ENCODE measurements around the gene GRXCR1.

GRCh38 chr4:42878863-42879262 lies 13.7 kb upstream of the GRXCR1 start:
- TF ChIP-seq EZH2 (IDR thresholded peaks at IDR 0.05; ENCODE audit: insufficient read depth, poor library complexity, severe bottlenecking) (no peak), EZH2phosphoT487 (IDR thresholded peaks at IDR 0.05; ENCODE audit: insufficient read depth, low read depth) (no peak)

Data from GM23248 (cell line).